ENCODE results near the gene LIME1.

- TF ChIP-seq CTCF (IDR thresholded peaks at IDR 0.05) (no peak), POLR2A (IDR thresholded peaks at IDR 0.05) (no peak)
Observed at GRCh38 chr20:63733117-63733516, 3.3 kb upstream of the LIME1 start.
